Activated B cell treated with CpG ODN at 0.5 μM for 24 hours (primary cell): ENCODE results near the gene ZDHHC1. TPM values are rescaled to one million over a fixed set of nuclear protein-coding genes. Genes with fewer than 3 reads are reported as not detected.
"Not testable (repeated sequence)": the region's sequence is repeated elsewhere in the genome, so short reads cannot be mapped to it uniquely, and the experiment has no call there.

Experiments used
- ATAC-seq: fragments of 200-7000 bp; cut with Tn5 transposase; one replicate; pipeline ENCODE4 v1.10.0; 2021; ENCODE audit warnings: low read depth, mild to moderate bottlenecking, moderate library complexity
- CTCF ChIA-PET: fragments of 350-600 bp; sonication (Branson Sonifier 250); formaldehyde crosslinking; loops from one replicate; lab custom pipeline; 2021; ENCODE audit warnings: antibody characterized with exemption; lab: Charles Lee
- POLR2A ChIA-PET: fragments of 350-600 bp; sonication (Branson Sonifier 250); formaldehyde crosslinking; loops from one replicate; lab custom pipeline; 2021; ENCODE audit warnings: antibody characterized with exemption; lab: Charles Lee
- DNase-seq: peaks from one replicate; pipeline ENCODE4 v3.0.0; 2022
- H3K27ac Mint-ChIP-seq: one replicate; pipeline ENCODE4 v1.8.0; 2020; ENCODE audit warnings: mixed read lengths
- H3K27me3 Mint-ChIP-seq: one replicate; pipeline ENCODE4 v1.8.0; 2021; ENCODE audit warnings: mixed read lengths
- H3K36me3 Mint-ChIP-seq: one replicate; pipeline ENCODE4 v1.8.0; 2021; ENCODE audit warnings: low read depth, mixed read lengths
- H3K4me1 Mint-ChIP-seq: one replicate; pipeline ENCODE4 v1.8.0; 2021; ENCODE audit warnings: mixed read lengths
- H3K4me3 Mint-ChIP-seq: one replicate; pipeline ENCODE4 v1.8.0; 2020; ENCODE audit warnings: mild to moderate bottlenecking, mixed read lengths
- H3K9me3 Mint-ChIP-seq: one replicate; pipeline ENCODE4 v1.8.0; 2020; ENCODE audit warnings: mixed read lengths
- intact Hi-C: fragments of 100-400 bp; cut with micrococcal nuclease; formaldehyde crosslinking; loops from one replicate; pipeline ENCODE4 v1.15.1; 2024
- total RNA-seq: library from RNA; stranded (reverse); gene quantifications from 2 replicates; pipeline ENCODE4 v1.2.3, GENCODE V29; 2022
- TF ChIP-seq, protein P1 (sequence below): fragments of 200-600 bp; IDR thresholded peaks from one replicate; pipeline ENCODE4 v1.8.0; 2022; ENCODE audit warnings: antibody characterized with exemption, mild to moderate bottlenecking

The ZDHHC1 gene
- total RNA-seq, 1 donor from 2014 or later, result 3.8 TPM

DNA sequence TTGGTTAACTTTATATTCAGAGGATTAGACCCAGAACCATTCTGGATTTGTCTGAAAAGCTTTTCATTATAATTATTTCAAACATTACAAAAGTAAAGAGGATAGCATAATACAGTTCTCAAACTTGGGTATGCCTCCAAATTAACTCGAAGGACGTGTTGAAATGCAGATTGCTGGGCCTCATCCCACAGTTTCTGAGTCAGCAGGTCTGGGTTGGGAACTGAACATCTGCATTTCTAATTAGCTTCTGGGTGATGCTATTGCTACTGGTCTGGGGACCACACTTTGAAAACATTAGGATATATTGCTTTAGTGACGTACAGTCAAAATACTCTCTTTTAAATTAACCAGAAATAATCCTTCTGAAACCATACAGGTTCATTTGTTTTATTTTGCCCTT lies 33.0 kb downstream of the ZDHHC1 start:
- ATAC-seq (no peak), DNase-seq (no peak)
- intact Hi-C loops, result no loop called here
- TF ChIP-seq, protein P1, sequence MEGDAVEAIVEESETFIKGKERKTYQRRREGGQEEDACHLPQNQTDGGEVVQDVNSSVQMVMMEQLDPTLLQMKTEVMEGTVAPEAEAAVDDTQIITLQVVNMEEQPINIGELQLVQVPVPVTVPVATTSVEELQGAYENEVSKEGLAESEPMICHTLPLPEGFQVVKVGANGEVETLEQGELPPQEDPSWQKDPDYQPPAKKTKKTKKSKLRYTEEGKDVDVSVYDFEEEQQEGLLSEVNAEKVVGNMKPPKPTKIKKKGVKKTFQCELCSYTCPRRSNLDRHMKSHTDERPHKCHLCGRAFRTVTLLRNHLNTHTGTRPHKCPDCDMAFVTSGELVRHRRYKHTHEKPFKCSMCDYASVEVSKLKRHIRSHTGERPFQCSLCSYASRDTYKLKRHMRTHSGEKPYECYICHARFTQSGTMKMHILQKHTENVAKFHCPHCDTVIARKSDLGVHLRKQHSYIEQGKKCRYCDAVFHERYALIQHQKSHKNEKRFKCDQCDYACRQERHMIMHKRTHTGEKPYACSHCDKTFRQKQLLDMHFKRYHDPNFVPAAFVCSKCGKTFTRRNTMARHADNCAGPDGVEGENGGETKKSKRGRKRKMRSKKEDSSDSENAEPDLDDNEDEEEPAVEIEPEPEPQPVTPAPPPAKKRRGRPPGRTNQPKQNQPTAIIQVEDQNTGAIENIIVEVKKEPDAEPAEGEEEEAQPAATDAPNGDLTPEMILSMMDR, result no peak
- H3K36me3 Mint-ChIP-seq, result no peaks in the 10 kb centered on the region
- ChIA-PET CTCF (no interaction called here), POLR2A (interaction anchor here (0.6 kb wide), 1 partner anchor 58 kb away, joined by 7 read pairs; no protein-coding TSS in a partner anchor)
- H3K27me3 Mint-ChIP-seq, result no peaks in the 10 kb centered on the region
- H3K9me3 Mint-ChIP-seq, result no peaks in the 10 kb centered on the region
- H3K4me1 Mint-ChIP-seq, result no peaks in the 10 kb centered on the region
- H3K27ac Mint-ChIP-seq, result no peak overlapping the region
- no peak overlapping the region for H3K4me3 Mint-ChIP-seq

DNA sequence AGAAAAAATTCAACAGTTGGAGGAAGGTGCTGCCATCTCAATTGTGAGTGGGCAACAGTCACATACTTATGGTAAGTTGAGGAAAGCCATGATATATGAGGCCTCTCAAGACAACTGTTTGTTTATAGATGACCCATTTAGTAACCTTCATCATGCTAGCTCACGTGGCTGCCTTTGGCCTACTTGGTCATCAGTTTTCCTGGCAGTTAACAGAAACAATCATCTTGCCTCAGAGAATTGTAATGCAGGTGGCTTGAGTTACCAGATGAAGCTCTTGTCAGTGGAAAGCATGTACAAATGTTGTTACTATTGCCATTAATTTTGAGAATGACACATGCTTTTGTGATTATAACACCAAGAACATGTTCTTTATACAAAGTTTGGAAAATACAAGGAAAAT lies 37.6 kb downstream of the ZDHHC1 start:
- Mint-ChIP-seq H3K27ac (no peak overlapping the region), H3K9me3 (no peaks in the 10 kb centered on the region), H3K4me3 (no peak overlapping the region), H3K27me3 (peaks cover 5% of the 10 kb centered on the region), H3K36me3 (no peaks in the 10 kb centered on the region), H3K4me1 (no peaks in the 10 kb centered on the region)
- intact Hi-C loops, result no loop called here
- POLR2A ChIA-PET, result no interaction called here
- TF ChIP-seq, protein P1, result no peak
- CTCF ChIA-PET, result no interaction called here
- DNase-seq, result no peak
- no peak for ATAC-seq

DNA sequence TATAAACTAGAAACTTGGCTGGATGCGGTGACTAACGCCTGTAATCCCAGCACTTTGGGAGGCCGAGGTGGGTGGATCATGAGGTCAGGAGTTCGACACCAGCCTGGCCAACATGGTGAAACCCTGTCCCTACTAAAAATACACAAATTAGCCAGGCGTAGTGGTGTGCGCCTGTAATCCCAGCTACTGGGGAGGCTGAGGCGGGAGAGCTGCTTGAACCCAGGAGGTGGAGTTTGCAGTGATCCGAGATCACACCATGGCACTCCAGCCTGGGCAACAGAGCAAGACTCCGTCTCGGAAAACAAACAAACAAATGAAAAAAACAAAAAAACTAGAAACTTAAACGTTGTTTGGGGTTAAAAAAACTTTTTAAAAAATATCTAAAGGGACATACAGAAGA lies 40.3 kb downstream of the ZDHHC1 start:
- ATAC-seq, intact Hi-C loops, DNase-seq, H3K27ac Mint-ChIP-seq, H3K36me3 Mint-ChIP-seq, H3K9me3 Mint-ChIP-seq, POLR2A ChIA-PET, H3K4me1 Mint-ChIP-seq, H3K27me3 Mint-ChIP-seq, H3K4me3 Mint-ChIP-seq: not testable (repeated sequence)
- CTCF ChIA-PET, result interaction anchor here (0.8 kb wide), 1 partner anchor 102 kb away, joined by 3 read pairs; no protein-coding TSS in a partner anchor

DNA sequence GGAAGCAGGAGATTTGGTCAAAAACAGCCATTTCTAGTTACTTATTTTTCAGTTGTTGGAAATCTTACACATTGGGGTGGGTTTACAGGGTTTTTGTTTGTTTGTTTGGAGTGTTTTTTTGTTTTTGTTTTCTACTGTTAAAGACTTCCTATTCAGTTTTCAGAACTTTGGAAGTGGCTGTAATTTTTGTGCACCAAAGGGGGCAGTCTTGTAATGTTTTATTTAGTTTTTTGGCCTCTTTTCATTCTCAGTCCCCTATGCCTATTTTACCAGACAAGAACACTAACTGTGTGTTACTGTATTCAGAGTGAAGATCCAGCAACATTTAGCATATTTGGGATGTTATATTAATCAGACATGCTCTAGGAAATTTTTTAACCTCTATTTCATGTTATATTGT lies 43.6 kb downstream of the ZDHHC1 start:
- intact Hi-C loops, result loop anchor here (5.0 kb wide), 1 partner anchor 75 kb away; no protein-coding TSS in a partner anchor
- ATAC-seq, result no peak
- Mint-ChIP-seq H3K27me3 (peaks cover 5% of the 10 kb centered on the region), H3K9me3 (no peaks in the 10 kb centered on the region), H3K27ac (no peak overlapping the region), H3K36me3 (no peaks in the 10 kb centered on the region), H3K4me1 (no peaks in the 10 kb centered on the region), H3K4me3 (no peak overlapping the region)
- ChIA-PET POLR2A (no interaction called here), CTCF (interaction anchor here (0.9 kb wide), 1 partner anchor 42 kb away, joined by 4 read pairs; no protein-coding TSS in a partner anchor)
- TF ChIP-seq, protein P1, result no peak
- no peak for DNase-seq

DNA sequence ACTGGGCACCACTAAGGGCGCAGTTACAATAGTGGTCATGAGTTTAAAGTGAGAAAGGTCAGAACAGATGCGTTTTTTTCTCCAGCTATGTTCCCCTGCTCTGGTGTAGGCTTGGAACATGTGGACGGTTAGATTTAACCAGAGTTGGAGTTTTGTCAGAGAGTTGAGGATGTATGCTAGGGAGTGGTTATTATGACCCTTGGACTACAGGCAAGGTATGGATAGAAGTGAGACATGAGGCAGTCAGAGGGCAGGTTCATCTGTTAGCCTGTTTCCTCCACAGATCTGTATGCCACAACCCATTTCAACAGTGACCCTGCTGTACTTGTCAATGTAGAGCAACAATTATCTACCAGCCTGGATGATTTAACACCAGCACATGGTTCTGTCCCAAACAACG lies 45.6 kb downstream of the ZDHHC1 start:
- Mint-ChIP-seq H3K4me1 (peaks cover 3% of the 10 kb centered on the region), H3K27ac (no peak overlapping the region), H3K36me3 (no peaks in the 10 kb centered on the region), H3K9me3 (no peaks in the 10 kb centered on the region), H3K4me3 (no peak overlapping the region), H3K27me3 (no peaks in the 10 kb centered on the region)
- ATAC-seq (no peak), DNase-seq (no peak)
- TF ChIP-seq, protein P1, result no peak
- CTCF ChIA-PET, result no interaction called here
- POLR2A ChIA-PET, result no interaction called here
- intact Hi-C loops, result loop anchor here (5.0 kb wide), 1 partner anchor 77 kb away; no protein-coding TSS in a partner anchor
